Activated naive CD4-positive, alpha-beta T cell treated with anti-CD3 and anti-CD28 coated beads, Interleukin-2, amount 50 U/mL, for 24 hours (primary cell): ENCODE results near the gene FAM107B.
A peak's percentile ranks its signal among the peaks of the same experiment; 100 is the strongest.

Experiments used
- H3K27ac Mint-ChIP-seq: one replicate; pipeline ENCODE4 v1.8.0; 2021; ENCODE audit warnings: mild to moderate bottlenecking, mixed read lengths
- H3K27me3 Mint-ChIP-seq: one replicate; pipeline ENCODE4 v1.8.0; 2021; ENCODE audit warnings: mixed read lengths
- H3K36me3 Mint-ChIP-seq: one replicate; pipeline ENCODE4 v1.8.0; 2021; ENCODE audit warnings: mixed read lengths
- H3K4me1 Mint-ChIP-seq: one replicate; pipeline ENCODE4 v1.8.0; 2021; ENCODE audit warnings: mixed read lengths
- H3K4me3 Mint-ChIP-seq: one replicate; pipeline ENCODE4 v1.8.0; 2021; ENCODE audit warnings: mild to moderate bottlenecking, mixed read lengths
- H3K9me3 Mint-ChIP-seq: one replicate; pipeline ENCODE4 v1.8.0; 2021; ENCODE audit warnings: mixed read lengths

FAM107B gene

GRCh38 chr10:14524691-14525324, 249.9 kb downstream of the FAM107B start:
- no peaks in the 10 kb centered on the region for H3K9me3 Mint-ChIP-seq
- H3K36me3 Mint-ChIP-seq, result peaks cover 24% of the 10 kb centered on the region
- H3K27ac Mint-ChIP-seq, result peak overlapping the region; percentile 75
- no peaks in the 10 kb centered on the region for H3K27me3 Mint-ChIP-seq
- H3K4me3 Mint-ChIP-seq, result no peak overlapping the region
- peaks cover 63% of the 10 kb centered on the region for H3K4me1 Mint-ChIP-seq

GRCh38 chr10:14523286-14523685, 251.4 kb downstream of the FAM107B start:
- Mint-ChIP-seq H3K36me3 (peaks cover 28% of the 10 kb centered on the region), H3K9me3 (no peaks in the 10 kb centered on the region), H3K4me3 (no peak overlapping the region), H3K27me3 (no peaks in the 10 kb centered on the region), H3K4me1 (peaks cover 48% of the 10 kb centered on the region), H3K27ac (peak overlapping the region; percentile 77)

GRCh38 chr10:14519785-14520184, 254.9 kb downstream of the FAM107B start:
- Mint-ChIP-seq H3K27ac (peak overlapping the region; percentile 41), H3K4me3 (no peak overlapping the region), H3K36me3 (peaks cover 22% of the 10 kb centered on the region)

GRCh38 chr10:14518149-14518548, 256.5 kb downstream of the FAM107B start:
- peaks cover 22% of the 10 kb centered on the region for H3K36me3 Mint-ChIP-seq
- peaks cover 8% of the 10 kb centered on the region for H3K4me1 Mint-ChIP-seq
- no peak overlapping the region for H3K27ac Mint-ChIP-seq
- H3K9me3 Mint-ChIP-seq, result no peaks in the 10 kb centered on the region
- no peaks in the 10 kb centered on the region for H3K27me3 Mint-ChIP-seq
- H3K4me3 Mint-ChIP-seq, result no peak overlapping the region

More at GRCh38 chr10:14519785-14520184, 254.9 kb downstream of the FAM107B start:
- peaks cover 18% of the 10 kb centered on the region for H3K4me1 Mint-ChIP-seq
- no peaks in the 10 kb centered on the region for H3K27me3 Mint-ChIP-seq
- H3K9me3 Mint-ChIP-seq, result no peaks in the 10 kb centered on the region

GRCh38 chr10:14513123-14513522, 261.6 kb downstream of the FAM107B start:
- peaks cover 29% of the 10 kb centered on the region for H3K36me3 Mint-ChIP-seq
- H3K9me3 Mint-ChIP-seq, result no peaks in the 10 kb centered on the region
- H3K4me1 Mint-ChIP-seq, result peaks cover 12% of the 10 kb centered on the region
- H3K27ac Mint-ChIP-seq, result peak overlapping the region; percentile 0
- H3K4me3 Mint-ChIP-seq, result no peak overlapping the region
- no peaks in the 10 kb centered on the region for H3K27me3 Mint-ChIP-seq

GRCh38 chr10:14510346-14510745, 264.4 kb downstream of the FAM107B start:
- Mint-ChIP-seq H3K4me1 (peaks cover 39% of the 10 kb centered on the region), H3K27me3 (no peaks in the 10 kb centered on the region), H3K9me3 (no peaks in the 10 kb centered on the region), H3K4me3 (no peak overlapping the region), H3K36me3 (peaks cover 25% of the 10 kb centered on the region), H3K27ac (no peak overlapping the region)

- H3K27ac Mint-ChIP-seq, result peak overlapping the region; percentile 82
Observed at GRCh38 chr10:14508725-14509124, 266.0 kb downstream of the FAM107B start.

GRCh38 chr10:14507781-14508180, 266.9 kb downstream of the FAM107B start:
- no peak overlapping the region for H3K4me3 Mint-ChIP-seq
- peaks cover 39% of the 10 kb centered on the region for H3K4me1 Mint-ChIP-seq
- H3K9me3 Mint-ChIP-seq, result no peaks in the 10 kb centered on the region
- H3K27ac Mint-ChIP-seq, result peak overlapping the region; percentile 74
- H3K27me3 Mint-ChIP-seq, result no peaks in the 10 kb centered on the region
- H3K36me3 Mint-ChIP-seq, result peaks cover 22% of the 10 kb centered on the region

More at GRCh38 chr10:14508725-14509124, 266.0 kb downstream of the FAM107B start:
- Mint-ChIP-seq H3K36me3 (peaks cover 25% of the 10 kb centered on the region), H3K4me3 (no peak overlapping the region), H3K9me3 (no peaks in the 10 kb centered on the region), H3K27me3 (no peaks in the 10 kb centered on the region), H3K4me1 (peaks cover 39% of the 10 kb centered on the region)

- H3K27ac Mint-ChIP-seq, result peak overlapping the region; percentile 74
- peaks cover 19% of the 10 kb centered on the region for H3K36me3 Mint-ChIP-seq
- peaks cover 39% of the 10 kb centered on the region for H3K4me1 Mint-ChIP-seq
- H3K27me3 Mint-ChIP-seq, result no peaks in the 10 kb centered on the region
- no peaks in the 10 kb centered on the region for H3K9me3 Mint-ChIP-seq
- H3K4me3 Mint-ChIP-seq, result peak overlapping the region; percentile 58
Observed at GRCh38 chr10:14507176-14507575, 267.5 kb downstream of the FAM107B start.

GRCh38 chr10:14502431-14502830, 272.3 kb downstream of the FAM107B start:
- H3K4me3 Mint-ChIP-seq, result no peak overlapping the region
- peaks cover 26% of the 10 kb centered on the region for H3K4me1 Mint-ChIP-seq
- H3K9me3 Mint-ChIP-seq, result no peaks in the 10 kb centered on the region
- H3K27me3 Mint-ChIP-seq, result no peaks in the 10 kb centered on the region
- H3K36me3 Mint-ChIP-seq, result no peaks in the 10 kb centered on the region
- no peak overlapping the region for H3K27ac Mint-ChIP-seq

GRCh38 chr10:14500172-14500765, 274.4 kb downstream of the FAM107B start:
- Mint-ChIP-seq H3K36me3 (no peaks in the 10 kb centered on the region), H3K27ac (no peak overlapping the region), H3K27me3 (no peaks in the 10 kb centered on the region), H3K4me1 (peaks cover 6% of the 10 kb centered on the region), H3K4me3 (no peak overlapping the region), H3K9me3 (no peaks in the 10 kb centered on the region)

- Mint-ChIP-seq H3K36me3 (no peaks in the 10 kb centered on the region), H3K9me3 (no peaks in the 10 kb centered on the region), H3K4me1 (peaks cover 6% of the 10 kb centered on the region), H3K27ac (peak overlapping the region; percentile 55), H3K27me3 (no peaks in the 10 kb centered on the region), H3K4me3 (peak overlapping the region; percentile 7)
Observed at GRCh38 chr10:14499601-14499904, 275.1 kb downstream of the FAM107B start.

- Mint-ChIP-seq H3K4me3 (no peak overlapping the region), H3K9me3 (no peaks in the 10 kb centered on the region), H3K27me3 (no peaks in the 10 kb centered on the region), H3K27ac (no peak overlapping the region), H3K36me3 (no peaks in the 10 kb centered on the region), H3K4me1 (peaks cover 6% of the 10 kb centered on the region)
Observed at GRCh38 chr10:14498326-14498725, 276.4 kb downstream of the FAM107B start.

GRCh38 chr10:14491811-14492210, 282.9 kb downstream of the FAM107B start:
- peaks cover 1% of the 10 kb centered on the region for H3K27me3 Mint-ChIP-seq
- no peak overlapping the region for H3K4me3 Mint-ChIP-seq
- peaks cover 1% of the 10 kb centered on the region for H3K36me3 Mint-ChIP-seq
- no peak overlapping the region for H3K27ac Mint-ChIP-seq
- no peaks in the 10 kb centered on the region for H3K4me1 Mint-ChIP-seq
- no peaks in the 10 kb centered on the region for H3K9me3 Mint-ChIP-seq

GRCh38 chr10:14489522-14490177, 285.0 kb downstream of the FAM107B start:
- no peak overlapping the region for H3K4me3 Mint-ChIP-seq
- H3K36me3 Mint-ChIP-seq, result peaks cover 1% of the 10 kb centered on the region
- H3K4me1 Mint-ChIP-seq, result no peaks in the 10 kb centered on the region
- no peaks in the 10 kb centered on the region for H3K9me3 Mint-ChIP-seq
- H3K27me3 Mint-ChIP-seq, result peaks cover 6% of the 10 kb centered on the region
- H3K27ac Mint-ChIP-seq, result no peak overlapping the region

GRCh38 chr10:14487488-14487883, 287.2 kb downstream of the FAM107B start:
- H3K27me3 Mint-ChIP-seq, result peaks cover 8% of the 10 kb centered on the region
- H3K36me3 Mint-ChIP-seq, result peaks cover 1% of the 10 kb centered on the region
- no peaks in the 10 kb centered on the region for H3K9me3 Mint-ChIP-seq
- H3K4me1 Mint-ChIP-seq, result no peaks in the 10 kb centered on the region
- no peak overlapping the region for H3K4me3 Mint-ChIP-seq
- H3K27ac Mint-ChIP-seq, result no peak overlapping the region
